Measurements from ENCODE around the gene MAVS.

Gene MAVS

DNA sequence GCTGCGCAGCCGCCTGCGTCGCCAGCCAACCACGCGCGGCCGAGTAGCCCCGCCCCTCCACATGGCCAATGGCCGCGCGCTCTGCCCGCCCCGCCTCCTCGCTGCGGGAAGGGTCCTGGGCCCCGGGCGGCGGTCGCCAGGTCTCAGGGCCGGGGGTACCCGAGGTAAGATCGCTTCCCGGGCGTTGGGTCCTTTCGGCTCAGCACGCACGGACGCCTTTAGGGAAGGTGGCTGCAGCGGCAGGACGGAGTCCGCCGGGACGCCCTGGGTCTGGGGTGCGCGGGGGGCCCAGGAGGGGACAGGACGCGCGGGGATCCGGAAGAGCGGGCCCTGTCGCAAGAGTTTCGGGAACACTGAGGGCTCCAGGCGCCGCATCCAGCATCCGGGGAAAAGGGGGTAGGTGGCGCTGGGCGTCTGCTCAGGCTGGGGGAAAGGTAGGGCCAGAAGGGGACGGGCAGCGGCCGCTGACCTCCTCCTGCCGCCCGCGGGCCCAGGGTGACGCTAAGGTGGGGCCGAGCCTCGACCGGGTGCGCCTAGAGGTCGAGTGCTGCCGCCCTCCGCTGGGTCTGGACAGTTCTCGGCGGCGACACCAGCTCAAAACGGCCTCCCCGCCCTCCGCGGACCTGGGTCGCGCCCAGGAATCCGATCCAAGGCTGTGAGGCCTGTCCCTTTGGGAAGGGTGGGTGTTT lies at the start of gene MAVS:
TSS of gene MAVS (plus strand) at position 95 of the 689 bp plus-strand sequence. CDS start 7,791 bp downstream, outside the sequence.
- DNase-seq (ENCODE audit: low read depth in 2 of 2) = peak; percentile 67 to 76

DNA sequence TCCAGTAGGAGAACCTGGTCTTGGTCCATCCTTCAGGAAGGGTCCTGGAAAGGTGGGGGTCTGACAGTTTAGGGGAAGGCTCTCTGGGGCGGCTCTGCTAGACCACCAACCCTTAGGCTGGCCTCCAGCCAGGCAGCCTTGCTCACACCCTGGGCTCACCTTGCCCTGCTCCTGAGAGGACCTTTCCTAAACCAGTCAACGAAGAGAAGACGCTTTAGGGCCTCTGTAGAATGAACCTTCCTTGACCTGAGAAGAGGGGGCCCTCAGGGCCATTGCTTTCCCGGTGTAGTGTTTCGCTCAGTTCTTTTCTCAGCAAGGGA lies 49.4 kb upstream of the MAVS start:
- DNase-seq (ENCODE audit: low read depth in 2 of 2) = no peak

- no peak for DNase-seq (ENCODE audit: low read depth in 2 of 2)
These were observed 48.9 kb upstream of the MAVS start for GRCh38 chr20:3797592-3798372.

DNA sequence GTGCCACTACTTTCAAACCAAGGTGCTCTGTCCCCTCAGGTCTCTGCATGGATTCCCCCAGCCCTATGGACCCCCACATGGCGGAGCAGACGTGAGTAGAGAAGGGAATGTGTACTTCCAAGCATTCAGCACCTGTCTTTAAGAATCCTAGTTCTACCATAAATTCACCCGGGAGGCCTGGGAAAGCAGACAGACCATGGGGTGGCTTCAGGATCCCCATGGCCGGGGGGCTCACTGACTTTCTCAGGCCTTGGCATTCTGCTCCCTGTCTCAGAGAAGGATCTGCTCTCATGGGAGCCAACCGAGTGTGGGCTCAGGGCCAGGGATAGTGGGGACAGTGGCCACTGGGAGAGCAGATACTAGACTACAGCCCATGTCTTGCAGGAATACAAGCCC lies 48.3 kb upstream of the MAVS start:
- DNase-seq (ENCODE audit: low read depth in 2 of 2) = no peak

DNA sequence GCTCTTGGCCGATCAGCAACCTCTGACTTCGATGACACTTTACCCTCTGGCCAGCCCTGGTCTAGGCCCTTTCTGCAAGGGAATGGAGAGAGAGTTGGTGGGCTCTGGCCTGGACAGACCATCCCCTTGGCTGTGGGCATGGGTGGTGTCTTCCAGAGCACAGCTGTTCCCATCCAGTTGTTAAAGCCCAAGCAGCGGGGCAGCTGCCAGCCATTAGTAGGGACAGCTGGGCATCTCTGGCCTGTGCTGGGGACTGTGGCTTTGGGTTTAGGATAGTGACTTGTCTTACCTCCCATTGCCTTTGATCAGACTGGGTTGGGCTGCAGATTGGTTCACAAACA lies 47.8 kb upstream of the MAVS start:
- no peak for DNase-seq (ENCODE audit: low read depth in 2 of 2)

DNA sequence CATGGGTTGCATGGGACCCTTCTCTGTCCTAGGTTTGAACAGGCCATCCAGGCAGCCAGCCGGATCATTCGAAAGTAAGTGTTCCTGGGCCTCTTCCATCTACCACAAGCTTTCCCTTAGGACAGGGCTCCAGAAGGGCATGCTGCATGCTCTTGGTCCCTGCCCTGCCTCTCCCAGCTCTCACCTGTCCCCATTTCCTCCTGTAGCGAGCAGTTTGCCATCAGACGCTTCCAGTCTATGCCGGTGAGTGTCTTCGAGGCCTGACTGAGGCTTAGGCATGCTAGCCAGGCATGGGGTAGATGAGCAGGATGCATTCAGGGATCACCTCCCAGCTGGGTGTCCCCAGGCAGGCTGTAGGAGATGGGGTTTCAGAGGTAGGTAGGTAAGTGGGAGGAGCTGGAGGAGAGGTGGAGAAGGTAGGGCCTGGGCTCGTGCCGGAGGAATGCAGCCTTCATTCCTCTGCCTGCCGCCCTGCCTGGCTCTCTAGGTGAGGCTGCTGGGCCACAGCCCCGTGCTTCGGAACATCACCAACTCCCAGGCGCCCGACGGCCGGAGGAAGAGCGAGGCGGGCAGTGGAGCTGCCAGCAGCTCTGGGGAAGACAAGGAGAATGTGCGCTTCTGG lies 46.3 kb upstream of the MAVS start:
- no peak for DNase-seq (ENCODE audit: low read depth in 2 of 2)

GRCh38 chr20:3800878-3801260 lies 45.8 kb upstream of the MAVS start:
- no peak for DNase-seq (ENCODE audit: low read depth in 2 of 2)

- no peak for DNase-seq (ENCODE audit: low read depth in 2 of 2)
These were observed 45.3 kb upstream of the MAVS start for GRCh38 chr20:3801299-3801698.

- no peak for DNase-seq (ENCODE audit: low read depth in 2 of 2)
These were observed 44.8 kb upstream of the MAVS start for GRCh38 chr20:3801846-3802245.

- no peak for DNase-seq (ENCODE audit: low read depth in 2 of 2)
These were observed 44.0 kb upstream of the MAVS start for GRCh38 chr20:3802524-3803239.

DNA sequence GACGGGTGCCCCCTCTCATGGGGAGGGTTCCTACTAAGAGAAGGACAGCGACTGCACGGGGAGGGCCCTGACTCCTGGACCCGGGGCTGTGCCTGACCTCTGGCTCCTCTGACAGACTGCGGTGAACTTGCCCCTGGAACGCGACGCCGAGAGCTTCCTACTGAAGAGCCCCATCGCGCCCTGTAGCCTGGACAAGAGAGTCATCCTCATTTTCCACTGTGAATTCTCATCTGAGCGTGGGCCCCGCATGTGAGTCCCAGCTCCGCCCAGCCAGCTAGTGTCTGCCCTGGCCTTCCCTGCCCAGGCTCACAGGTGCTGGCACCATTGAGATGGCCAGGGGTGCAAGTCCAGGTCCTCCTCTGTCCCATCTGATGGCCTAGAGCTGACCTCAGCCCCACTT lies 43.3 kb upstream of the MAVS start:
- DNase-seq (ENCODE audit: low read depth in 2 of 2) = no peak

GRCh38 chr20:3803854-3804253 lies 42.8 kb upstream of the MAVS start:
- DNase-seq (ENCODE audit: low read depth in 2 of 2) = no peak

DNA sequence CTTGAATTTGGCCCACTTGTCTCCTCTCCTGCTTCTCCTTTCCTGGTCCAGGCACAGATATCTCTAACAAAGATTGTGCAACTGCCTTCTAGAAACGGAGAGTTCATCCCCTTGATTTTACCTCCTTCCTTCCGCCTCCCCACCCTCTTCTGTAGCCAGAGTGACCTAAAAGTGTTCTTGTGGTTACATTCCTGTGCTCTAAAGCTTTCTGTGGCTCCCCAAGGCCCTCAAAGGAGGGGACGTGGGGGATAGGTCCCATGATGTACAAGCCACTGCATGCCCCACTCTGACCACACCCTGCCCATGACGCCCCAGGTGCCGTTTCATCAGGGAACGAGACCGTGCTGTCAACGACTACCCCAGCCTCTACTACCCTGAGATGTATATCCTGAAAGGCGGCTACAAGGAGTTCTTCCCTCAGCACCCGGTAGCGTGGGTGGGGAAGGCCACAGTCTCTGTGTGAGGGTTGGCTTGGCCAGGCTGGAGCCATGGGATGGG lies 42.3 kb upstream of the MAVS start:
- no peak for DNase-seq (ENCODE audit: low read depth in 2 of 2)

GRCh38 chr20:3804781-3805180 lies 41.9 kb upstream of the MAVS start:
- no peak for DNase-seq (ENCODE audit: low read depth in 2 of 2)

DNA sequence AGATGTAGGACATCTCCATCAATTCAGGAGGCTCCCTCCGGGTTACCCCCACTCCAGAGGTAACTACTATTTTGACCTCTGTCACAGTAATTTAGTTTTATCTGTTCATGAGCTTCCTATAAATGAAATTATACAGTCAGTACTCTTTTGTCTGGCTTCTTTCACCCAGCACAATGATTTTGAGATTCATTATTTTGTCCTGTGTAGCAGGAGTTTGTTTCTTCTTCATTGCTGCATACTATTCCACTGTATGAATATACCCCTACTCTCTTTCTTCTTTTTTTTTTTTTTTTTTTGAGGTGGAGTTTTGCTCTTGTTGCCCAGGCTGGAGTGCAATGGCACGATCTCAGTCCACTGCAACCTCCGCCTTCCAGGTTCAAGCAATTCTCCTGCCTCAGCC lies 38.1 kb upstream of the MAVS start:
- no peak for DNase-seq (ENCODE audit: low read depth in 2 of 2)

GRCh38 chr20:3811467-3812258 lies 35.0 kb upstream of the MAVS start:
- DNase-seq (ENCODE audit: low read depth in 2 of 2) = peak; percentile 83 to 87

DNA sequence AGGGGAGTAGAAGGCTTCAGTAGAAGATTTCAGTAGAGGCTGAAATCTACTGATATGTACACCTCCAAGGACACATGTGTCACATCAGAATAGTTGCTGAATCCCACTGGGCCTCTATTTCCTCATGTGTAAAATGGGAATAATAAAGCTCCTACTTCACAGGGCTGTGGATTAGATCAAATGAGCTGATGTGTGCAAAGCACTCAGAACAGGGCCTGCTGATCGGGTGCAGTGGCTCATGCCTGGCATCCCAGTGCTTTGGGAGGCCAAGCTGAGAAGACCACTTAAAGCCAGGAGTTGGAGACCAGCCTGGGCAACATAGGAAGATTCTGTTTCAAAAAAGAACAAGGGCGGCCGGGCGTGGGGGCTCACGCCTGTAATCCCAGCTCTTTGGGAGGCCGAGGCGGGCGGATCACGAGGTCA lies 34.4 kb upstream of the MAVS start:
- no peak for DNase-seq (ENCODE audit: low read depth in 2 of 2)

- no peak for DNase-seq (ENCODE audit: low read depth in 2 of 2)
These were observed 33.4 kb upstream of the MAVS start for GRCh38 chr20:3812975-3813847.

DNA sequence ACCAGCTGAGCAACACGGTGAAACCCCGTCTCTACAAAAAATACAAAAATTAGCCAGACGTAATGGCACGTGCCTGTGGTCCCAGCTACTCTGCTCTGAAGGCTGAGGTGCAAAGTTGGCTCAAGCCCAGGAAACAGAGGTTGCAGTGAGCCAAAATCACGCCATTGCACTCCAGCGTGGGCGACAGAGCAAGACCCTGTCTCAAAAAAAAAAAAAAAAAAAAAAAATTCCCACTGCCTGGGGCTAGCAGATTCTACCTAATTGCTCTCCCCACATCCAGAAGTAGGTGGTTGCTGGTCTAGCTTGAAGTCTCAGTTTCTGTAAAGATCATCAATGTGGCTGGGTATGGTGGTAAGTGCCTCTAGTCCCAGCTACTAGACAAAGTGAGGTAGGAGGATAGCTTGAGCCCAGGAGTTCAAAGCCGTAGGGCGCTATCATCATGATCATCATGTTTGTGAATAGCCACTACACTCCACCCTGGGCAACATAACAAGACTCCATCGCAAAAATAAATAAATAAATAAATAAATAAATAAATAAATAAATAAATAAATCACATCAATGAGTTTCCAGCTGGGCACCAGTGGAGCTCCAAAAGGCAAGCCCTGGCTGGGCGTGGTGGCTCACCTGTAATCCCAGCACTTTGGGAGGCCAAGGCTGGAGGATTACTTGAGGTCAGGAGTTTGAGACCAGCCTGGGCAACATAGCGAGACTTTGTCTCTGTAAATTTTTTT lies 32.6 kb upstream of the MAVS start:
- no peak for DNase-seq (ENCODE audit: low read depth in 2 of 2)

GRCh38 chr20:3814928-3815495 lies 31.6 kb upstream of the MAVS start:
- no peak for DNase-seq (ENCODE audit: low read depth in 2 of 2)

Measured in stimulated activated CD4-positive, alpha-beta T cell treated with anti-CD3 and anti-CD28 coated beads, Interleukin-1b, Interleukin-23, amount 100 ng/mL, for 1 hour (primary cell).